ENCODE results near the gene NEMF.
"Not testable (repeated sequence)": the region's sequence is repeated elsewhere in the genome, so short reads cannot be mapped to it uniquely, and the experiment has no call there.

The NEMF gene

GRCh38 chr14:49735669-49736068, 116.9 kb downstream of the NEMF start:
- DNase-seq = not testable (repeated sequence)

GRCh38 chr14:49733836-49734235, 118.8 kb downstream of the NEMF start:
- DNase-seq = no peak

- DNase-seq = no peak
These were observed 119.7 kb downstream of the NEMF start for GRCh38 chr14:49732896-49733295.

Data from fibroblast of skin of back (primary cell).